HG03135 (cell line): ENCODE results near the gene LRRTM2.
"Not testable (repeated sequence)": the region's sequence is repeated elsewhere in the genome, so short reads cannot be mapped to it uniquely, and the experiment has no call there.

Experiments used
- ATAC-seq: cut with Tn5 transposase; IDR thresholded peaks from one replicate; pipeline ENCODE4 v1.9.1; 2021; ENCODE audit warnings: mild to moderate bottlenecking, moderate library complexity; ENCODE audit not compliant: unreplicated experiment

Gene LRRTM2

GRCh38 chr5:138874771-138875551 is at the start of gene LRRTM2:
LRRTM2 (minus strand) TSS chr5:138875335; CDS start chr5:138874911, 424 bp downstream.
- no peak for ATAC-seq

GRCh38 chr5:138922494-138922893 is 47.4 kb upstream of the LRRTM2 start:
- ATAC-seq: no peak

GRCh38 chr5:138921362-138921761 is 46.2 kb upstream of the LRRTM2 start:
- ATAC-seq: not testable (repeated sequence)

GRCh38 chr5:138920181-138920580 is 45.0 kb upstream of the LRRTM2 start:
- no peak for ATAC-seq

- no peak for ATAC-seq
Observed at GRCh38 chr5:138918686-138919085, 43.6 kb upstream of the LRRTM2 start.

GRCh38 chr5:138914338-138914737 is 39.2 kb upstream of the LRRTM2 start:
- no peak for ATAC-seq

GRCh38 chr5:138913773-138914172 is 38.6 kb upstream of the LRRTM2 start:
- no peak for ATAC-seq

- ATAC-seq: no peak
Observed at GRCh38 chr5:138912093-138912492, 37.0 kb upstream of the LRRTM2 start.

- ATAC-seq: no peak
Observed at GRCh38 chr5:138911441-138911840, 36.3 kb upstream of the LRRTM2 start.

- no peak for ATAC-seq
Observed at GRCh38 chr5:138910546-138911185, 35.5 kb upstream of the LRRTM2 start.

GRCh38 chr5:138909734-138910133 is 34.6 kb upstream of the LRRTM2 start:
- no peak for ATAC-seq

GRCh38 chr5:138905541-138905940 is 30.4 kb upstream of the LRRTM2 start:
- ATAC-seq: no peak

GRCh38 chr5:138903130-138903775 is 28.1 kb upstream of the LRRTM2 start:
- no peak for ATAC-seq

- no peak for ATAC-seq
Observed at GRCh38 chr5:138901716-138902115, 26.6 kb upstream of the LRRTM2 start.

GRCh38 chr5:138900281-138900965 is 25.3 kb upstream of the LRRTM2 start:
- ATAC-seq: no peak

- no peak for ATAC-seq
Observed at GRCh38 chr5:138898742-138899141, 23.6 kb upstream of the LRRTM2 start.

GRCh38 chr5:138898299-138898698 is 23.2 kb upstream of the LRRTM2 start:
- no peak for ATAC-seq

- ATAC-seq: no peak
Observed at GRCh38 chr5:138895918-138896317, 20.8 kb upstream of the LRRTM2 start.

- ATAC-seq: no peak
Observed at GRCh38 chr5:138890644-138891043, 15.5 kb upstream of the LRRTM2 start.

- ATAC-seq: no peak
Observed at GRCh38 chr5:138889994-138890393, 14.9 kb upstream of the LRRTM2 start.

GRCh38 chr5:138884554-138884953 is 9.4 kb upstream of the LRRTM2 start:
- ATAC-seq: no peak
